Iris pigment epithelial cell (primary cell): ENCODE measurements around the gene ZNF883.
A peak's percentile ranks its signal among the peaks of the same experiment; 100 is the strongest.

Source experiments
- DNase-seq: peaks from one replicate; pipeline ENCODE4 v3.0.0-alpha.2; 2011; ENCODE audit warnings: low read depth

The ZNF883 gene

DNA sequence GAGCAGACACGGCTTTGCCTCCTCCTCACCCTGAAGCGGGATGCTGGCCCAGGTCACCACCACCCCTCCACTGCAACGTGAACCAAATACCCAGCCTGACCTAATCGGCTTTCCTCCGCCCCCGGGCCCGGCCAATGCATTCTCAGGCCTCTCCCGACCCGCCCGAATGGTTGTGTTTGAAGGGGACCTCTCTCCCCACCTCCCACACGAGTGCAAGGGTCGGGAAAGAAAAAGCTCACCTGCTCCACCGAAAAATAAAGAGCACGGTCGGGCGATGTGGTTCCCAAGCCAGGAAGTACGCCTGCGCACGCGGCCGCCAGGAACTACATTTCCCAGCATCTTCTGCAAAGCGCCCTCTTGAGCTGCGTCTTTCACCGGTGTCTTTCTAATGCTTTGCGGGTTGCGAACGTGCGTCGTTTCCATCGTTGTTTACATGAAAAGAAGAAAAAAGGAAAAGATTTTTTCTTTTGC is at the start of gene ZNF883:
TSS of gene ZNF883 (minus strand) at position 282 of the 471 bp plus-strand sequence.
- DNase-seq = peak; percentile 87

DNA sequence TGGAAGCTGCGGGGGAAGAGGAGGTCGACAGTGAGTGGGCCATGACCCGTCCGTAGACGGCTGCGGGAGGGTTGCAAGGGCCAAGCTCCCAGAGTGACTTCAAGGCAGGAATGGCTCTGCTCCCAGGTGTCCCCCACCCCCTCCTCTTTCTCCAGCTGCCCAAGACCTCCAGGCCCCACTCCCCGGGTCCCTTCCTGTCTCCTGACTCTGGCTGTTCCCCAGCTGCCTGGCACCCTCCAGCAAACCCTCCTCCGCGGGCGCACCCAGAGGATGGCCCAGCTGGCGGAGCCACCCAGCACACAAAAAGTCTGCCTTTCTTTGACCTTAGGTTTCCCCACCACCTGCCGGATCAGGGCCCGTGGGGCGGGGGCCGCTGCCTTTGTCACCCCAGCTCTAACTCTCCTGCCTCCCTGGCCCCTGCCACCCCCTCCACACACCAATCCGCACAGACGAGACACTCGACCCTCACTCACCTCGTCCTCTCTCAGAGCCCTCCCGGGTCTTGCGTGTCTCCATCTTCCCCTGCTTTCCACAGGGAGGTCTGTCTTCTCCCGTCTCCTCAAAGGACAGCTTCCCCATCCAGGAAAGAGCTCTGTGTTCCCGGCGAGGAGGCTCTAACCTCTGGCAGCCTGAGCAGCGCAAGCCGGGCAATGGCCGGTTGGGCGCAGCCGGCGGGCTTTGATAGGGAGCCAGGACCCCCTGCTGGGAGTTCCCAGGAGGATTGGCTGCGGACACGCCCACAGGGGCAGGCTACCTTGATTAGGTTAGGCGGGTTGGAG is 49.3 kb upstream of the ZNF883 start:
- peak; percentile 5 for DNase-seq

GRCh38 chr9:113059581-113060284 is 47.7 kb upstream of the ZNF883 start:
- peak; percentile 9 for DNase-seq

- DNase-seq = no peak
Measured at GRCh38 chr9:113057193-113057592, 45.2 kb upstream of the ZNF883 start.

DNA sequence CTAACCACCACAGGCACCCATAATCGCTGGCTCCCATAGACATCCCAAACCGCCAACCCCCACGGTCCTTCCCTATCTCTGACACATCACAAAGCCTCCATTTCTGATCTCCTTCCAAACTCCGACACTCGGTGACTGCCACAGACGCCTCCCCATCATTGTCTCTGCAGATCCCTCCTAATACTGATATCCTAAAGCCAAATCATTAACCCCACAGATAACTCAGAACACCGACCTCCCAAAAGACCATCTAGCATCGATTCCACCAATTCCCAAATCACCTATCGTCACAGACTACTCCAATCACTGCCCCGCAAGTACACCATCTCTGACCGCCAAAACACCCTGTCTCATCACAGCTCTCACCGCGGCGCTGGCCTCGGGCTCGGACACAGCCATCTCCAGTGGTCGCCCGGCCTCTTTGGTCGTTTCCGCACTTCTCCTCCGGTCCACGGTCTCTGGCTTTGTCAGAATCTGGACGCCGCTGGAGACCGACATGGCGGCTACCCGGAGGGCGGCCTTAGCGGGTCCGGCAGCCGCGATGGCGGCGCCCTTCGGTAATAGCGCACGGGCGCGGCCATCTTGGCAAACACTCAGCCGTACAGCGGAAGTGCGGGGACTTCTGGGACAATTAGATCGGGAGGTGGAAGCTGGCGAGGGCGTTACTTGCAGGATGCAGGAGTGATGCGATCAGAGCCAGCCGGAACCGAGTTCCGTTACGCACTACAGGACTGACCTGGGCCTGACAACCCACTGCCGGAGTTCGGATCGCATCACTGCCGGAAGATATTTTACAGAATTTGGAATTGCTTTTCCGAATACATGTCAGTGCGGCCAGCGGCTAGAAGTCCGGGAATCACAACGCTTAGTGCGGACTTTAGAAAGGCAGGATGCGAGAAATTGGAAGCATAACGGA is 44.5 kb upstream of the ZNF883 start, which contains the start of gene ZFP37:
TSS of gene ZFP37 (minus strand) at position 534 of the 916 bp plus-strand sequence. CDS start at position 498, 36 bp downstream.
- DNase-seq = peak; percentile 96

GRCh38 chr9:113042884-113043657 is 31.1 kb upstream of the ZNF883 start:
- peak; percentile 7 for DNase-seq

DNA sequence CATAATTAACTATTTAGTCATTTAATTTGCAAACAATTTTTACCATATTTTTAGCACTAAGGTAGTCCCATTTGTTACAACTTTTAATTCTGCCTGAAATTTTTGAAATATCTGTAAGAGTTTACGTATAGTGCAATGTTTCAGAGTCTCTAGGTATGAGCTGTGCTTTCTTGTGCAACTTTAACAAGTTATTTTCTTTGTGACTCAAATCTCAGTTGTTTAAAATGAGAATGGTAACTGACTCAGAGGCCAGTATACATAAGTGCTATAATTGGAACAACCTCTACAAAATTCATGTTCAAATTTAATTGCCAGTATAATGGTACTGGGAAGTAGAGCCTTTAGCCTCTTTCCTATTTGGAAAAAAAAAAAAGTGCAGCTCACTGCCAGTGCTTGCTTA is 14.2 kb upstream of the ZNF883 start:
- peak; percentile 15 for DNase-seq

GRCh38 chr9:113018247-113018646 is 6.3 kb upstream of the ZNF883 start:
- DNase-seq = no peak

GRCh38 chr9:113012492-113012891 is 500 bp upstream of the ZNF883 start:
- peak; percentile 1 for DNase-seq

- DNase-seq = no peak
Measured at GRCh38 chr9:113005777-113006176, 6.2 kb downstream of the ZNF883 start.

- DNase-seq = no peak
Measured at GRCh38 chr9:112997236-112997941, 14.6 kb downstream of the ZNF883 start.

DNA sequence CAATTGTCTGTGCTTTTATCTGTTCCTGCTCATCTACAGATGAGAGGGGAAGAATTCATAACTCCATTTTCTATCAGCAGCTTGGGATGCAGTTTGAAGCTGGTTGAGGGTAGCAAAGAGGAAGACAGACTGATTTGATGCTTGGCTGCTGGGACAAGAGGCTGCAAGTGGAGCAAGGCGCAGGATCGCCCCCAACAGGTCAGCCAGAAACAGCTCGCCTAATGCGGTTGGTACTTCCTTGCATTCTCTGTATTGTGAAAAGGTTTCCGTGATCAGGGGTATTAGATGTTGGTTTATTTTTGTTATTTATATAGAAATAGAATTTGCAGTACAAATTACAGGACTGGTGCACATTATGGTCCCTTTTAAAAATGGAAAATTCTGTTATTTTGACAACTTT is 40.6 kb downstream of the ZNF883 start:
- DNase-seq = peak; percentile 26

DNA sequence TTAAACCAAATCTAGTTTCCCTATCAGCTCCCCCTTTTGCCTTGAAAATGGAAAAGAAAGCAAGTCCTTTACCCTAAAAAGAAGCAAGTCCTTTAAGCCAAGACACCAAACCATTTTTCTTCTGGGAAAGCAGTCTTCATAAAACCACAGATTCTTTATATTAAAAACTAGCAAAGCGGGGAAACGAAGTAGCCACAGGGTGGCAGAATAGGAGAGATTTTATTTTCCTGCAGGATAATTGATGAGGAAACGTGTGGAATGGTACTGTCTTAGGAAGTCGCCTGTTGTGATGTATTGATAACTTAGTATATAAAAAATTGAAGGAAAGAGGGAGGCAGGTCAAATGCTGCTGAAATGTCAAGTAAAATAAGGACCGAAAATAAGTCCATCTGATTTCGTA is 41.1 kb downstream of the ZNF883 start:
- DNase-seq = peak; percentile 5

- peak; percentile 1 for DNase-seq
Measured at GRCh38 chr9:112969730-112970129, 42.3 kb downstream of the ZNF883 start.

GRCh38 chr9:112955550-112955949 is 56.4 kb downstream of the ZNF883 start:
- no peak for DNase-seq

GRCh38 chr9:112945620-112946208 is 66.3 kb downstream of the ZNF883 start:
- no peak for DNase-seq

GRCh38 chr9:112939418-112939817 is 72.6 kb downstream of the ZNF883 start:
- no peak for DNase-seq

GRCh38 chr9:112933696-112934095 is 78.3 kb downstream of the ZNF883 start:
- DNase-seq = no peak

DNA sequence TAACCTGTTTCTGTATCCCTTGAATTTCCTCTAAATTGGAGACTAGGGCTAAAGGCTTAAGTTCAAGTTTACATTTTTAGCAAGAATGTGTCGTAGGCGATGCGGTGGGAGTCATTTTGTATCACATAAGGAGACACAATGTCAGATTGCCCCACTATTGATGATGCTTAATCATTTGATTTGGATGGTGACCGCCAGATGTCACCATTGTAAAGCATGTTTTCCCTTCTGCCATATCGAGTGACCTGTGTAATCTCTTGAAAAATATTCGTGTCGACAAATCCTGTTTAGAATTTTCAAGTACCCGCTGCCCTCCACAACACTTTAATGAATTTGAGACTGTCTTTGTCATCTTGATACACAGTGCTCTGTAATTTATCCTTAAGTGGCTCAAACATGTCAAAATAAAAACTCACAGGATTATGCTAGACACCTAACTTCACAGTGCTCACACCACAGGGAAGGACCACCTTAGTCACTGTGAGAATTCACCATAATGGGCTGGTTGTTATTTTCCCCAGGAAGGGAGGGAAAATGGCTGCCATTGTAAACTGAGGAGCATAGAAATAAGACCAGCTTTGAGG is 86.8 kb downstream of the ZNF883 start:
- DNase-seq = peak; percentile 30

DNA sequence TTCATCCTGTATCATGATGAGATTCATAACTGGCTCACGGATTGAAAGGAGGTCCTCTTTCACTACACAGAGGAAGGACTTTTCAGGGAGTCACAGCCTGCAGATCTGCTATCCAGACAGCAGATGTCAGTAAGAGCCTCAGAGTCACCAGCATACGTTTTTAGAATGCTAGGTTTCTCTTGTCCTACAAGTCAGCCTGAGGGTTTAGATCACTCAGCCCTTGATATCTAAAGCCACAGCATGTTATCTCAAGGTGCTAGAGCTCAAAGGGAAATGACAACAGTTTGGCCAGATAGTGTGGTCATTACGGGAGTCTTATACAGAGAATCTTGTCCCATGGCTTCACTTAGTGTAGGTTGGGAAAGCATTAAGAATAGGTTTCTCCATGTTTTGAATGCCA is 90.4 kb downstream of the ZNF883 start:
- DNase-seq = peak; percentile 73
